Stimulated activated CD8-positive, alpha-beta memory T cell treated with anti-CD3 and anti-CD28 coated beads, Interleukin-15, amount 100 ng/mL, for 48 hours (primary cell): ENCODE results near the gene ASB18.

Source experiments
- DNase-seq, 2 donors: peaks; one replicate each; pipeline ENCODE4 v3.0.0-alpha.2; 2020; ENCODE audit warnings: low read depth in 2 of 2

ASB18 gene

GRCh38 chr2:236241181-236242056, 22.8 kb downstream of the ASB18 start:
- no peak for DNase-seq

- no peak for DNase-seq
Measured at GRCh38 chr2:236240228-236240990, 23.8 kb downstream of the ASB18 start.

GRCh38 chr2:236239276-236240065, 24.7 kb downstream of the ASB18 start:
- no peak for DNase-seq

- no peak for DNase-seq
Measured at GRCh38 chr2:236238751-236239150, 25.5 kb downstream of the ASB18 start.

- no peak for DNase-seq
Measured at GRCh38 chr2:236237468-236238190, 26.6 kb downstream of the ASB18 start.

GRCh38 chr2:236236559-236237452, 27.4 kb downstream of the ASB18 start:
- DNase-seq, result no peak

GRCh38 chr2:236229186-236229585, 35.0 kb downstream of the ASB18 start:
- no peak for DNase-seq

- no peak for DNase-seq
Measured at GRCh38 chr2:236223675-236224074, 40.5 kb downstream of the ASB18 start.

GRCh38 chr2:236221798-236222197, 42.4 kb downstream of the ASB18 start:
- DNase-seq, result no peak

GRCh38 chr2:236219411-236219810, 44.8 kb downstream of the ASB18 start:
- no peak for DNase-seq

- DNase-seq, result no peak
Measured at GRCh38 chr2:236217926-236218325, 46.3 kb downstream of the ASB18 start.

GRCh38 chr2:236216711-236217110, 47.5 kb downstream of the ASB18 start:
- DNase-seq, result no peak

GRCh38 chr2:236215761-236216333, 48.4 kb downstream of the ASB18 start:
- DNase-seq, result no peak

- no peak for DNase-seq
Measured at GRCh38 chr2:236215196-236215595, 49.0 kb downstream of the ASB18 start.

- no peak for DNase-seq
Measured at GRCh38 chr2:236214376-236214995, 49.7 kb downstream of the ASB18 start.

GRCh38 chr2:236211296-236211695, 52.9 kb downstream of the ASB18 start:
- no peak for DNase-seq

- DNase-seq, result no peak
Measured at GRCh38 chr2:236210536-236210935, 53.7 kb downstream of the ASB18 start.

GRCh38 chr2:236209996-236210395, 54.2 kb downstream of the ASB18 start:
- no peak for DNase-seq

- DNase-seq, result no peak
Measured at GRCh38 chr2:236209535-236209934, 54.7 kb downstream of the ASB18 start.
